HG03460 (cell line): ENCODE results near the gene FAM162B.
"Not testable (repeated sequence)": the region's sequence is repeated elsewhere in the genome, so short reads cannot be mapped to it uniquely, and the experiment has no call there.

Source experiments
- ATAC-seq: cut with Tn5 transposase; IDR thresholded peaks from one replicate; pipeline ENCODE4 v1.9.1; 2021; ENCODE audit not compliant: unreplicated experiment

FAM162B gene

DNA sequence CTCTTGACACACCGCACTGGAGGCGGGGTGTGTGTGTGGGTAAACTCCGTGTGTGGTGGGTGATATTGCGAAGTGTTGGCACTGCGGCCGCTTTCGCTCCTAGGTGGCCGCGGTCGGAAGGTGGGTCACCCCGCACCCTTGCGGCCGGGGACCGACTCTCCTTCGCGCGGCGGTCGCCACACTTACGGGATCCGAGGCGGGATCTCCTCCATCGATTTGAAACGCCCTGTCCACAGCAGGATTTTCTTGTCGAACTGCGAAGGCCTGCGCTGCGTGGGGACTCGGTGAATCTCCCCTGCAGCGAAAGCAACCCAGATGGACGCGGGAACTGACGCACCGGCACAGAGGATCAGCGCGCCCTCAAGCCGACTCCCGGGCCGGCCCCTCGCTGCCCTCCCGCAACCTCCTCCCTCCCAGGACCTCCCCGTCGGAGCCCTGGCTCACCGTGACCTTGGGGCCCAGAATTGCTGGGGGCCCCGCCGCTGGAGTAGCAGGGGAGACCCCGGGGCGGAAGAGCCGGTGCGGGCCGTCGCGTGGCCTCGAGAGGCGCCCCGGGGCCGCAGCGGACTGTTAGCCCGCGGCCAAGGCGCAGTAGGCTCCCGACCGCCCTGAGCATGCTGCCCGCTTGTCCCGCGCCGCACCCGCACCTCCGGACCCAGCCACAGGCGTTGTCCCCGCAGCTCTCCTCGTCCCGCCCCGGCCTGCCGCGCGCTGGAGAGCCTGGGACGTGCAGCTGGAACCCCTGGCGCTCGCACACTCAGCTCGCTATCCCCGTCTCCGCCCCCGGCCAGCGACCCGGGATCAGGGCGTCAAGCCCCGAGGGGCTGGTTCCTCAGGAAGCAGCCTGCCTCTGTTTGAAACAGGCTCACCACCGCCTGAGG, at the start of gene FAM162B:
TSS of gene FAM162B (minus strand) at position 759 of the 881 bp plus-strand sequence. CDS start at position 616, 143 bp downstream.
- no peak for ATAC-seq

GRCh38 chr6:116812051-116812650, 46.6 kb upstream of the FAM162B start:
- no peak for ATAC-seq

GRCh38 chr6:116801971-116802370, 36.5 kb upstream of the FAM162B start:
- no peak for ATAC-seq

DNA sequence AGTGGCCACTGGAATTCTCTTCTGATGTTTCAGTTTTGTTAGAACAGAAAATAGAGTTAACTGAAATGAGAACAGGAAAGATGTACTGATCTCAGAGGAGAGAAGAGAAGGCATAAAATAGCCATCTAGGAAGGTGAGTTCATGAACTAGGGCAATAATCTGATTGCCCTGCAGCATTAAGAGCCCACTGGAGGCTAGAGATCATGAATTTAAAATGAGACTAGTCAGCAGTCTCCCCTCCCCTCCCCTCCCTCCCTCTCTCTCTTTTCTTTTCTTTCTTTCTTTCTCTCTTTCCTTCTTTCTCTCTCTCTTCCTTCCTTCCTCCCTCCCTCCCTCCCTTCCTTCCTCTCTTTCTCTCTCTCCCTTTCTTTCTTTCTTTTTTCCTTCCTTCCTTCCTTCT, 34.4 kb upstream of the FAM162B start:
- ATAC-seq = no peak

DNA sequence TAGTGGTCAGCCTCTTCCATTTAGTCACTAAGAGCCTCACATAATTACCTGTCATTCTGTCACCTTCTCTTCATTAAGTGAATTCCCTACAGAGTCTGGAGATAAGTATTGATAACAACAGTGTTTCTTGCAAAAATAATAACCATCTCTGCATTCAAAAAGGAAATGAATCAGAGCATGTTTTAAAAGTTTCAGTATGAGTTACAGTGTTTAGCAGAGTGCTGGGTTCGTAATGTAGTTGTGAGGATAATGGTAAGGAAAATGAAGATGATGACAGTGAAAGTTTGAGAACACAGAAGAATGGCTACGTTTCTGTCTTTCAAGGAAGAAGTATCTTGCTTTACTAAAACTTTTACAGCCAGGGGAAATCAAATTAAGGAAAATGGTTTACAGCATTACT, 32.1 kb upstream of the FAM162B start:
- no peak for ATAC-seq

DNA sequence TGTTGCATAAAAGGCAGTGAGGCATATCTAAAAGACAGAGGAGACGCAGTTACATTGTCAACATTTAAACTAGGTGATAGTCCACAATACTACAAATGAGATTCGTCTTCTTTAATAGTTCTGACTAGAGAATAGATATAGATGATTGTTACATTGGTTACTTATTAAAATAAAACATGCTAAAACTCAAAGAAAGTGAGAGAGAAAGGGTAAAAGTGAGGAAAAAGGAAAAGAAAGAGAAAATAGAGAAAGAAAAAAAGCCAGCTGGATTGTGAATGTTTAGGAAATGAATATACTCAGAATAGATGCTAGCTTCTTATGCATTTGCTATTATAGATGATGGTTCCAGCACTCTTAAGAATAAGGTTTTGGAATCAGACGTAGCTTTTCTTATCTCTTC, 27.7 kb upstream of the FAM162B start:
- no peak for ATAC-seq

- ATAC-seq = no peak
These were observed 18.3 kb upstream of the FAM162B start for GRCh38 chr6:116783852-116784251.

- peak; percentile 76 for ATAC-seq
These were observed 14.2 kb upstream of the FAM162B start for GRCh38 chr6:116779573-116780164.

DNA sequence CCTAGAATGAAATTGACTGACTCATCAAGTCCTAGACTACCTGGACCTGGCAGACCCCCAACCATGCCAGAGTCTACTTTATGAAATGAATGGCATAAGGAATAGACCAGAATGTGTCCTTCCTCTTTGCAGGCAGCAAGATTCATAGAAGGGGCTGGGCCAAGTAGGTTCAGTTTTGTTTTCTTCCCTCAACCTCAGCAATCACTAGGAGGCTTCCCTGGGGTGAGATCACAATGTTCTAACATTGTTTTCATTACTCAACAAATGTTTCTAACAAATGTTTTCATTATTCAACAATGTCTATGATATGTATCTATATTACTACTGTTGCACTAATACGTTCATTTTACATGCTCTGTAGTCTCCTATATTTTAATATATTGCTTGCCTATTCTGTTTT, 8.4 kb upstream of the FAM162B start:
- ATAC-seq = no peak

DNA sequence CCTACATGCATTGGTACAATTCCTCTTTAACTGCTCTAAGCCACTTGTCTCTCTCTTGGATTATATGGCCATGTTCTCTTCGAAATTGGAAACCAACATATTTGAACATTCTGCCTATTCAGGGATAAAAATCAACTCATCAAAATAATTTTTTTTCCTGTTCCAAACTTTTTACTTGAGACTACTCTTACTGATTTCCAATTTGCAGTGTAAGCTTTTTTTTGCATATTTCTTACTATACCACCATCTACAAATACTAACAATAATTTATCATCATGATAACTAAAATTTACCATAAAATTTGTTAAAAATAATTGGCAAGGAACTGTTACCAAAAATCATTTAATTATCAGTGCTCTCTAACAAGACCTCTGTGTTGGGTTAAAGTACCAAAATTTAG, 6.9 kb upstream of the FAM162B start:
- ATAC-seq = no peak

- ATAC-seq = no peak
These were observed 2.2 kb upstream of the FAM162B start for GRCh38 chr6:116767715-116768114.

GRCh38 chr6:116766506-116767176, 1.1 kb upstream of the FAM162B start:
- no peak for ATAC-seq

DNA sequence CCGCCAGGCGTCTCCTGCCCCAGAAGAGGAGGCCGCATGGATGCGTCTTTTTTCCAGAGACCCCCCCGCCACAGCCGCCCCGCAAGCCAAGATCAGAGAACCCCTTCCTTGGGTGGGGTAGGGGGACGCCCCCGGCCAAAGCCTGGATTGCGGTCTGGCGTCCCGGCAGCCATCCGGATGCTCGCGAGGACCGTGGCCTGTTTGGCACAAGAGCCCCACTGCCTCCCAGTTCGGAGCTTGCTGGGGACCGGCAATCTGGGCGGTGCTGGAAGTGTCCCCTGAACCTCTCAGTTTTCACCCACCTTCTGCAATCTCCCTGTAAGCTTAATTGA, 924 bp downstream of the FAM162B start:
- ATAC-seq = no peak

GRCh38 chr6:116763906-116764628, 1.5 kb downstream of the FAM162B start:
- no peak for ATAC-seq

- no peak for ATAC-seq
These were observed 2.5 kb downstream of the FAM162B start for GRCh38 chr6:116763048-116763447.

DNA sequence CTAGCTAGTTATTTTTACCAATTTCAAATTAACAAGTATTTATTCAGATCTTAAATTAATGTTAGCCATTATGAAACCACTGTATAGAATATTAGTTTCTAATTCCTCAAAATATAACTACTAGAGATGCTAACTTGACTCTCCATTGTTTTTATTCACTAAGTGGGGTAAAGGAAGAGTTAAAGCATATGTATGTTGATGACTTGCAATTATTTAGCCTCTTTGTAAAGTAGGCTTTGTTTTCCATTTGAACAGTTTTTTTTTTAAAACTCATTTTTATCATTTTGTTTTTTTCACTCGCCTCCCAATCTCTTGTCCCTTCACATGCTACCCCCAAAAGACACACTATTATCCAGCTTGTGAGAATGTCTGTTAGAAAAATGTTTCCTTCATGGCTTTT, 3.3 kb downstream of the FAM162B start:
- no peak for ATAC-seq

DNA sequence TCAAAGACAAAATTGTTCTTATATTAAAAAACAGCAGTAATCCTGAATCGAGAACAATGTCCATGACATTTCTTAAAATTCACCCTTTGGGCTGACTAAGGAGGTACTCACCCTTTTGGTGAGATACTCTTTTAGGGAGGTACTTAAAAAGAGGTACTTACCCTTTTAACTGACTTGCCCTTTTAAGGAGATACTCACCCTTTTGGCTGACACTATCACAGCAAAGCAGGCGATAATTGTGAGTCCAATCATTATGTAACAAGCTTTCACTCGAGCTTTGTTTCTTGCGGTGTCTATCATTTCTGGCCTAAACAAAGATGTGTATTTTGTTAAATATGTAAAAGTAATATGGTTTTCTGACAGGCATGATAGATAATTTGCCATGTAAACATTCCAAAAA, 3.7 kb downstream of the FAM162B start:
- no peak for ATAC-seq

DNA sequence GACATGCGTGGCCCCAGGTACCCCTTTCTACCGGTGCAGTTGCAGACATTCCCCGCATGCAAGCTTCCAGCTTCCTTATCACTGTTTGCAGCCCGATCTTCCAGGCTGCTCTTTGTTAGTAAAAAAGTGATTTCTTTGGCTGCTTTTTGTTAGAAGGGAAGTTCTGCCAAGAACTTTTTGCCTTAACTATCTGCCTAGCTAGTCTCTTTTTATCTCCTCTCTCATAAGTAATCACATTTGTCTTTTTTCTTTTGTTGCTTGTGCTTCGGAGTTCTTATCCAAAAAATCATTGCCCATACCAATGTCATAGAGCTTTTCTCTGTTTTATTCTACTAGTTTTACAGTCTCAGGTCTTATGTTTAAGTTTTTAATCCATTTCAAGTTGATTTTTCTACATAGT, 20.3 kb downstream of the FAM162B start:
- ATAC-seq = no peak

- no peak for ATAC-seq
These were observed 23.9 kb downstream of the FAM162B start for GRCh38 chr6:116741571-116741970.

DNA sequence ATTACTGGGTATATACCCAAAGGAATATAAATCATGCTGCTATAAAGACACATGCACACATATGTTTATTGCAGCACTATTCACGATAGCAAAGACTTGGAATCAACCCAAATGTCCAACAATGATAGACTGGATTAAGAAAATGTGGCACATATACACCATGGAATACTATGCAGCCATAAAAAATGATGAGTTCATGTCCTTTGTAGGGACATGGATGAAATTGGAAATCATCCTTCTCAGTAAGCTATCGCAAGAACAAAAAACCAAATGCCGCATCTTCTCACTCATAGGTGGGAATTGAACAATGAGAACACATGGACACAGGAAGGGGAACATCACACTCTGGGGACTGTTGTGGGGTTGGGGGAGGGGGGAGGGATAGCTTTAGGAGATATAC, 25.0 kb downstream of the FAM162B start:
- not testable (repeated sequence) for ATAC-seq

DNA sequence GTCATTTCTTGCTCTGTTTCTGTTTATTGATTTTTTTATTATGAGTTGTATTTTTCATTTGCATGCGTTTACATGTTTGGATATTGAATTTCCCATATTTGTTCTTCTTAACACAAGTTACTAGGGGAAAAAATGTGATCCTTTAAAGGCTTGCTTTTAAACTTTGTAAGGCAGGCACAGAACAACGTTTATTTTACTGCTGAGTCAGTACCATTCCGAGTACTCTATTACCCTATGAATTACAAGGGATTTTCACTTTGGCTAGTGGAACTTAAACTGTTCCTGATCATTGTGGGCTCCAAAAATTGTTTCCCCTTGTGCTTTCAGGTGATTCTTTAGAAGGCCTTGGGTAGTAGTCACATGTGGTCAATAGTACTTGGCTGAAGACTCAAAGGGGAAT, 28.5 kb downstream of the FAM162B start:
- ATAC-seq = no peak
